ENCODE measurements around the gene NUBPL.

DNA sequence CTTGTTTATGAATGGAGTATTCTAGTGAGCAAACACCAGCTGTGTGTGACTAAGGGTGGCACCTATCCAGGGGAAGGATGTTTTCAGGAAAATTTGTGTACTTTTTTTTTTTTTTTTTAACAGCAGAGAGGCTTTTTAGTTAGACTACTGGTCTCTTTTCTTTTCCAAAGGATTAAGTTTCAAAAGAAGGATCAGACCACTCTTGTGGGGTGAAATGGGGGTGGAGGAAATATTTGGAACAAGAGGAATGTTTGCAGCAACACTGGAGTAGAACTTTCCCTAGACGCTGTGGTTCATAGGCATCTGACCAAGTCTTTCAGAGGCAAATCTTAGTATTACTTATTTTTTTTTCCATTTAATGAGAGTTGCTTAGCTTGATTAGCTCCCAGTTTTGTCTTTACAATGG, 21.1 kb downstream of the NUBPL start:
- TF ChIP-seq, protein P1, sequence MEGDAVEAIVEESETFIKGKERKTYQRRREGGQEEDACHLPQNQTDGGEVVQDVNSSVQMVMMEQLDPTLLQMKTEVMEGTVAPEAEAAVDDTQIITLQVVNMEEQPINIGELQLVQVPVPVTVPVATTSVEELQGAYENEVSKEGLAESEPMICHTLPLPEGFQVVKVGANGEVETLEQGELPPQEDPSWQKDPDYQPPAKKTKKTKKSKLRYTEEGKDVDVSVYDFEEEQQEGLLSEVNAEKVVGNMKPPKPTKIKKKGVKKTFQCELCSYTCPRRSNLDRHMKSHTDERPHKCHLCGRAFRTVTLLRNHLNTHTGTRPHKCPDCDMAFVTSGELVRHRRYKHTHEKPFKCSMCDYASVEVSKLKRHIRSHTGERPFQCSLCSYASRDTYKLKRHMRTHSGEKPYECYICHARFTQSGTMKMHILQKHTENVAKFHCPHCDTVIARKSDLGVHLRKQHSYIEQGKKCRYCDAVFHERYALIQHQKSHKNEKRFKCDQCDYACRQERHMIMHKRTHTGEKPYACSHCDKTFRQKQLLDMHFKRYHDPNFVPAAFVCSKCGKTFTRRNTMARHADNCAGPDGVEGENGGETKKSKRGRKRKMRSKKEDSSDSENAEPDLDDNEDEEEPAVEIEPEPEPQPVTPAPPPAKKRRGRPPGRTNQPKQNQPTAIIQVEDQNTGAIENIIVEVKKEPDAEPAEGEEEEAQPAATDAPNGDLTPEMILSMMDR (conservative IDR thresholded peaks at IDR 0.05; ENCODE audit: low read length): no peak
- TF ChIP-seq EZH2phosphoT487 (IDR thresholded peaks at IDR 0.05; ENCODE audit: borderline replicate concordance): no peak
